ENCODE data around the gene SNRPA.

DNA sequence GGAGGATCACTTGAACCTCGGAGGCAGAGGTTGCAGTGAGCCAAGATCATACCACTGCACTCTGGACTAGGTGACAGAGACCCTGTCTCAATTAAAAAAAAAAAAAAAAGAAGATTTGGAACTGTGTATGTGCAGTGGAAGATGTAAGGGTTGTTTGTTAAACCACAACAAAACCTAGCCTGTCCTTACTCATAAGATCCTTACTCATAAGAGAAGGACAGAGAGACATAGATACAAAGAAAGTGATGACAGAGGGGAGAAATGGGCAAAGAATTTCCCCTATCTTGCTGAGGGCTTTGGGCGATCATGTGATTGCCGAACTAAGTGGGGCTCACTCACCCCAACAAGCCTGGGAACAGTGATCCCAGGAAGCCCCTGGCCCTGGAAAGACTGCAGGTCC lies 26.1 kb upstream of the SNRPA start:
- no peak for TF ChIP-seq EZH2phosphoT487 (IDR thresholded peaks at IDR 0.05; ENCODE audit: low read depth, severe bottlenecking, unreplicated experiment)
- TF ChIP-seq, protein P1, sequence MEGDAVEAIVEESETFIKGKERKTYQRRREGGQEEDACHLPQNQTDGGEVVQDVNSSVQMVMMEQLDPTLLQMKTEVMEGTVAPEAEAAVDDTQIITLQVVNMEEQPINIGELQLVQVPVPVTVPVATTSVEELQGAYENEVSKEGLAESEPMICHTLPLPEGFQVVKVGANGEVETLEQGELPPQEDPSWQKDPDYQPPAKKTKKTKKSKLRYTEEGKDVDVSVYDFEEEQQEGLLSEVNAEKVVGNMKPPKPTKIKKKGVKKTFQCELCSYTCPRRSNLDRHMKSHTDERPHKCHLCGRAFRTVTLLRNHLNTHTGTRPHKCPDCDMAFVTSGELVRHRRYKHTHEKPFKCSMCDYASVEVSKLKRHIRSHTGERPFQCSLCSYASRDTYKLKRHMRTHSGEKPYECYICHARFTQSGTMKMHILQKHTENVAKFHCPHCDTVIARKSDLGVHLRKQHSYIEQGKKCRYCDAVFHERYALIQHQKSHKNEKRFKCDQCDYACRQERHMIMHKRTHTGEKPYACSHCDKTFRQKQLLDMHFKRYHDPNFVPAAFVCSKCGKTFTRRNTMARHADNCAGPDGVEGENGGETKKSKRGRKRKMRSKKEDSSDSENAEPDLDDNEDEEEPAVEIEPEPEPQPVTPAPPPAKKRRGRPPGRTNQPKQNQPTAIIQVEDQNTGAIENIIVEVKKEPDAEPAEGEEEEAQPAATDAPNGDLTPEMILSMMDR (IDR thresholded peaks at IDR 0.05; ENCODE audit: poor library complexity): no peak
- TF ChIP-seq EZH2 (IDR thresholded peaks at IDR 0.05; ENCODE audit: borderline replicate concordance): no peak
